IMR-90 (cell line): ENCODE results near the gene PTPN3. TPM values are rescaled to one million over a fixed set of nuclear protein-coding genes. Genes with fewer than 3 reads are reported as not detected.
A peak's percentile ranks its signal among the peaks of the same experiment; 100 is the strongest.

Experiments
- ATAC-seq: fragments of 200-7000 bp; cut with Tn5 transposase; 2 replicates; pipeline ENCODE4 v1.9.1; 2020; ENCODE audit warnings: low read depth, mild to moderate bottlenecking, moderate library complexity
- BruUV-seq: library from RNA; stranded (reverse); fragments of 400-500 nt; replicated peaks from 2 replicates; lab custom pipeline; 2021; lab: Mats Ljungman, UMichigan
- CTCF ChIA-PET: fragments of 300-600 bp; formaldehyde crosslinking; extraction: SDS; loops from one replicate; lab custom pipeline; 2021; ENCODE audit warnings: antibody characterized with exemption; lab: Yijun Ruan, JAX
- POLR2A ChIA-PET: fragments of 300-600 bp; sonication (Branson Sonifier 250); formaldehyde crosslinking; loops from one replicate; lab custom pipeline; 2022; ENCODE audit warnings: antibody characterized with exemption; ENCODE audit not compliant: unreplicated experiment; lab: Charles Lee
- DNase-seq: peaks from one replicate; pipeline ENCODE4 v3.0.0; 2013
- H2AFZ ChIP-seq: replicated peaks from 2 replicates; pipeline ENCODE3; 2013; ENCODE audit warnings: low read length, mild to moderate bottlenecking; ENCODE audit not compliant: poor library complexity
- H2AK5ac ChIP-seq: 2 replicates; pipeline ENCODE4 v1.6.1; 2013; ENCODE audit warnings: low read depth, low read length, inconsistent platforms
- H2AK9ac ChIP-seq: replicated peaks from 2 replicates; pipeline ENCODE3; 2013; ENCODE audit warnings: mild to moderate bottlenecking, low read depth, low read length, moderate library complexity; ENCODE audit not compliant: poor library complexity
- H2BK120ac ChIP-seq: 2 replicates; pipeline ENCODE4 v1.6.1; 2013; ENCODE audit warnings: low read depth, low read length, inconsistent platforms
- H2BK15ac ChIP-seq: 3 replicates; pipeline ENCODE4 v1.6.1; 2013; ENCODE audit warnings: low read depth, low read length, inconsistent platforms
- H2BK20ac ChIP-seq: 2 replicates; pipeline ENCODE4 v1.6.1; 2013; ENCODE audit warnings: low read depth, mild to moderate bottlenecking, inconsistent platforms, low read length, moderate library complexity
- H2BK5ac ChIP-seq: 2 replicates; pipeline ENCODE4 v1.6.1; 2013; ENCODE audit warnings: mild to moderate bottlenecking, low read depth, low read length, inconsistent platforms; ENCODE audit not compliant: poor library complexity, severe bottlenecking
- H3K14ac ChIP-seq: replicated peaks from 2 replicates; pipeline ENCODE4 v1.6.1; 2013; ENCODE audit warnings: low read depth, low read length, inconsistent platforms
- H3K18ac ChIP-seq: 2 replicates; pipeline ENCODE4 v1.6.1; 2013; ENCODE audit warnings: low read depth, low read length, control low read depth
- H3K23ac ChIP-seq: 2 replicates; pipeline ENCODE4 v1.6.1; 2013; ENCODE audit warnings: low read depth, low read length, inconsistent platforms
- H3K27ac ChIP-seq: 2 replicates; pipeline ENCODE4 v1.5.1; 2013; ENCODE audit warnings: mild to moderate bottlenecking, control low read depth, low read length; ENCODE audit not compliant: insufficient read depth
- H3K27me3 ChIP-seq: 2 replicates; pipeline ENCODE4 v1.6.1; 2013; ENCODE audit warnings: low read length; ENCODE audit not compliant: control insufficient read depth, insufficient read depth
- H3K36me3 ChIP-seq: 2 replicates; pipeline ENCODE4 v1.6.1; 2013; ENCODE audit warnings: low read length, mixed read lengths; ENCODE audit not compliant: control insufficient read depth, insufficient read depth
- H3K4ac ChIP-seq: 2 replicates; pipeline ENCODE4 v1.6.1; 2013; ENCODE audit warnings: low read depth, low read length, inconsistent platforms
- H3K4me1 ChIP-seq: 2 replicates; pipeline ENCODE4 v1.6.1; 2013; ENCODE audit warnings: low read length, mixed read lengths; ENCODE audit not compliant: control insufficient read depth, insufficient read depth
- H3K4me2 ChIP-seq: 2 replicates; pipeline ENCODE4 v1.6.1; 2013; ENCODE audit warnings: low read depth, mild to moderate bottlenecking, control low read depth, low read length, moderate library complexity
- H3K4me3 ChIP-seq: 2 replicates; pipeline ENCODE4 v1.5.1; 2013; ENCODE audit warnings: low read depth, mild to moderate bottlenecking, control low read depth, low read length, moderate library complexity; ENCODE audit not compliant: insufficient read depth
- H3K56ac ChIP-seq: 2 replicates; pipeline ENCODE4 v1.6.1; 2013; ENCODE audit warnings: low read length, inconsistent platforms; ENCODE audit not compliant: insufficient read depth; ENCODE audit errors: extremely low read depth
- H3K79me1 ChIP-seq, 2 experiments: 2 replicates each; pipeline ENCODE4 v1.6.1; 2013; ENCODE audit warnings: low read length in 2 of 2, inconsistent platforms in 1 of 2, low read depth in 1 of 2
- H3K9ac ChIP-seq: 2 replicates; pipeline ENCODE4 v1.6.1; 2013; ENCODE audit warnings: low read depth, low read length, control low read depth
- H3K9me1 ChIP-seq: 2 replicates; pipeline ENCODE4 v1.6.1; 2013; ENCODE audit warnings: low read length, inconsistent platforms; ENCODE audit not compliant: insufficient read depth
- H3K9me3 ChIP-seq: 2 replicates; pipeline ENCODE4 v1.6.1; 2013; ENCODE audit warnings: low read length; ENCODE audit not compliant: control insufficient read depth, insufficient read depth
- H4K20me1 ChIP-seq: 2 replicates; pipeline ENCODE4 v1.6.1; 2013; ENCODE audit warnings: low read length, inconsistent platforms; ENCODE audit not compliant: insufficient read depth
- H4K5ac ChIP-seq: 2 replicates; pipeline ENCODE4 v1.6.1; 2013; ENCODE audit warnings: mild to moderate bottlenecking, low read depth, low read length, control low read depth
- H4K8ac ChIP-seq, 2 experiments: 2 replicates each; pipeline ENCODE4 v1.6.1; 2013; ENCODE audit warnings: low read depth in 2 of 2, low read length in 2 of 2, control low read depth in 1 of 2, inconsistent platforms in 1 of 2
- H4K91ac ChIP-seq: 2 replicates; pipeline ENCODE4 v1.6.1; 2013; ENCODE audit warnings: low read depth, low read length, inconsistent platforms; ENCODE audit not compliant: insufficient read depth
- BHLHE40 ChIP-seq: fragments of 150-350 bp; IDR thresholded peaks from 2 replicates; pipeline ENCODE4 v1.6.1; 2016; ENCODE audit warnings: mild to moderate bottlenecking, low read depth, low read length
- CEBPB ChIP-seq: IDR thresholded peaks from 2 replicates; pipeline ENCODE4 v1.6.1; 2012; ENCODE audit warnings: low read depth, low read length, improper control_type of control experiment
- CHD1 ChIP-seq: IDR thresholded peaks from 2 replicates; pipeline ENCODE4 v1.6.1; 2012; ENCODE audit warnings: low read depth, low read length, improper control_type of control experiment
- FOS ChIP-seq: fragments of 150-350 bp; IDR thresholded peaks from 2 replicates; pipeline ENCODE4 v1.6.1; 2016; ENCODE audit warnings: low read depth, low read length
- MAFK ChIP-seq: IDR thresholded peaks from 2 replicates; pipeline ENCODE4 v1.6.1; 2012; ENCODE audit warnings: low read depth, low read length, improper control_type of control experiment
- MAZ ChIP-seq: IDR thresholded peaks from 2 replicates; pipeline ENCODE4 v1.6.1; 2012; ENCODE audit warnings: low read depth, mild to moderate bottlenecking, low read length, improper control_type of control experiment, moderate library complexity, borderline replicate concordance
- MXI1 ChIP-seq: IDR thresholded peaks from 2 replicates; pipeline ENCODE4 v1.6.1; 2012; ENCODE audit warnings: low read depth, mild to moderate bottlenecking, low read length, moderate library complexity, borderline replicate concordance
- NFE2L2 ChIP-seq: fragments of 150-350 bp; IDR thresholded peaks from 2 replicates; pipeline ENCODE4 v1.6.1; 2016; ENCODE audit warnings: low read depth, mild to moderate bottlenecking, low read length
- POLR2A ChIP-seq: IDR thresholded peaks from 2 replicates; pipeline ENCODE4 v1.6.1; 2012; ENCODE audit warnings: mild to moderate bottlenecking, low read depth, low read length
- RAD21 ChIP-seq: IDR thresholded peaks from 2 replicates; pipeline ENCODE4 v1.6.1; 2012; ENCODE audit warnings: low read length, improper control_type of control experiment
- RCOR1 ChIP-seq: IDR thresholded peaks from 2 replicates; pipeline ENCODE4 v1.6.1; 2012; ENCODE audit warnings: mild to moderate bottlenecking, low read length, improper control_type of control experiment; ENCODE audit not compliant: insufficient replicate concordance
- RFX5 ChIP-seq: IDR thresholded peaks from 2 replicates; pipeline ENCODE4 v1.8.0; 2012; ENCODE audit warnings: low read depth, mild to moderate bottlenecking, low read length, moderate library complexity
- SMC3 ChIP-seq: fragments of 150-350 bp; IDR thresholded peaks from 2 replicates; pipeline ENCODE4 v1.6.1; 2016; ENCODE audit warnings: low read depth, mild to moderate bottlenecking, antibody characterized with exemption, low read length, moderate library complexity
- WGBS, 2 experiments: methylation state at CpG; one replicate each; pipeline versions ENCODE4 v1.1.5 to v1.1.7; 2013; ENCODE audit warnings: missing lambda C conversion rate in 2 of 2; ENCODE audit not compliant: insufficient read length in 1 of 2; ENCODE audit errors: extremely low coverage in 2 of 2; 5-methylcytosine and 5-hydroxymethylcytosine counted together
- dilution Hi-C: fragments of 300-500 bp; cut with HindIII; formaldehyde crosslinking; loops from one replicate; pipeline ENCODE4 v1.14.3; 2018; ENCODE audit warnings: low sequenced_read_pairs; ENCODE audit not compliant: unreplicated experiment
- in situ Hi-C: fragments of 300-500 bp; cut with MboI; formaldehyde crosslinking; loops from 3 replicates; pipeline ENCODE4 v1.14.3; 2019; ENCODE audit warnings: low sequenced_read_pairs, inconsistent platforms, mixed read lengths
- intact Hi-C: fragments of 100-400 bp; cut with micrococcal nuclease; formaldehyde crosslinking; loops from 2 replicates; pipeline ENCODE4 v1.10.0; 2022
- polyA plus RNA-seq, 3 experiments: library from polyadenylated mRNA; depleted of rRNA; stranded (reverse); fragments of >200 nt; gene quantifications; 2 replicates each; pipeline ENCODE4 v1.2.3, GENCODE V29; 2012; ENCODE audit warnings: low replicate concordance in 1 of 3
- total RNA-seq: library from RNA; depleted of rRNA; stranded (reverse); fragments of >200 nt; gene quantifications from 2 replicates; pipeline ENCODE4 v1.2.3, GENCODE V29; 2012
- TF ChIP-seq, protein P1 (sequence below): fragments of 150-350 bp; IDR thresholded peaks from 2 replicates; pipeline ENCODE4 v1.6.1; 2017; ENCODE audit warnings: mild to moderate bottlenecking, antibody characterized with exemption, low read length, low read depth
- TF ChIP-seq, protein P2 (sequence below): fragments of 150-350 bp; IDR thresholded peaks from 2 replicates; pipeline ENCODE4 v1.6.1; 2016; ENCODE audit warnings: low read depth, mild to moderate bottlenecking, low read length, moderate library complexity, borderline replicate concordance

PTPN3 gene
- total and polyA plus RNA-seq, 2 of the 4 experiments (the other 2 are of a cell fraction) = 0.72 to 0.89 TPM

- Histone ChIP-seq H2AK9ac (peak overlapping the region; percentile 31), H2AFZ (no peak overlapping the region), H3K23ac (no peak overlapping the region), H3K9ac (no peak overlapping the region), H3K9me1 (0 out of 2 replicates have a peak, but pooled peaks cover 5% of the 10 kb centered on the region), H4K20me1 (no peaks in the 10 kb centered on the region), H3K4me1 (peaks cover 8% of the 10 kb centered on the region; the same call in 1 of the 2 replicates), H4K5ac (no peak overlapping the region), H2BK20ac (no peak overlapping the region), H3K14ac (no peak overlapping the region), H3K56ac (no peak overlapping the region), H3K36me3 (no peaks in the 10 kb centered on the region), H2AK5ac (0 out of 2 replicates have a peak overlapping the region, but pooled peaks have one; percentile 40), H4K91ac (no peak overlapping the region), H3K4ac (no peak overlapping the region), H3K4me3 (no peak overlapping the region), H3K27ac (peak overlapping the region; percentile 48; the same call in 1 of the 2 replicates), H2BK5ac (no peak overlapping the region), H3K27me3 (no peaks in the 10 kb centered on the region; the same call in none of the 2 replicates), H2BK15ac (no peak overlapping the region), H2BK120ac (no peak overlapping the region), H3K18ac (no peak overlapping the region), H3K9me3 (no peaks in the 10 kb centered on the region), H3K79me1 (no peaks in the 10 kb centered on the region), H3K4me2 (no peak overlapping the region), H4K8ac (no peak overlapping the region)
- no TSS peak for BruUV-seq
- CTCF ChIA-PET = interaction anchor here (0.5 to 1.8 kb wide), 4 partner anchors 9 to 97 kb away, joined by 3 to 6 read pairs (median 4); no protein-coding TSS in a partner anchor
- dilution Hi-C loops = no loop called here
- 80% methylated on average over 4 of the region's 12 CpGs; no CpG with 5 or more reads in 1 of the 2 experiments for WGBS, 2 experiments
- POLR2A ChIA-PET = no interaction called here
- ATAC-seq (no peak), DNase-seq (no peak)
- in situ Hi-C loops = no loop called here
- intact Hi-C loops = no loop called here
- no peak for TF ChIP-seq CEBPB
- no peak for TF ChIP-seq BHLHE40
- no peak for TF ChIP-seq CHD1
- TF ChIP-seq RFX5 = no peak
- no peak for TF ChIP-seq MAFK
- no peak for TF ChIP-seq POLR2A
- no peak for TF ChIP-seq MAZ
- TF ChIP-seq RCOR1 = no peak
- no peak for TF ChIP-seq FOS
- no peak for TF ChIP-seq NFE2L2
- TF ChIP-seq, protein P1, sequence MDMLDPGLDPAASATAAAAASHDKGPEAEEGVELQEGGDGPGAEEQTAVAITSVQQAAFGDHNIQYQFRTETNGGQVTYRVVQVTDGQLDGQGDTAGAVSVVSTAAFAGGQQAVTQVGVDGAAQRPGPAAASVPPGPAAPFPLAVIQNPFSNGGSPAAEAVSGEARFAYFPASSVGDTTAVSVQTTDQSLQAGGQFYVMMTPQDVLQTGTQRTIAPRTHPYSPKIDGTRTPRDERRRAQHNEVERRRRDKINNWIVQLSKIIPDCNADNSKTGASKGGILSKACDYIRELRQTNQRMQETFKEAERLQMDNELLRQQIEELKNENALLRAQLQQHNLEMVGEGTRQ = no peak
- TF ChIP-seq MXI1 = no peak
- TF ChIP-seq RAD21 = no peak
- no peak for TF ChIP-seq SMC3
- TF ChIP-seq, protein P2, sequence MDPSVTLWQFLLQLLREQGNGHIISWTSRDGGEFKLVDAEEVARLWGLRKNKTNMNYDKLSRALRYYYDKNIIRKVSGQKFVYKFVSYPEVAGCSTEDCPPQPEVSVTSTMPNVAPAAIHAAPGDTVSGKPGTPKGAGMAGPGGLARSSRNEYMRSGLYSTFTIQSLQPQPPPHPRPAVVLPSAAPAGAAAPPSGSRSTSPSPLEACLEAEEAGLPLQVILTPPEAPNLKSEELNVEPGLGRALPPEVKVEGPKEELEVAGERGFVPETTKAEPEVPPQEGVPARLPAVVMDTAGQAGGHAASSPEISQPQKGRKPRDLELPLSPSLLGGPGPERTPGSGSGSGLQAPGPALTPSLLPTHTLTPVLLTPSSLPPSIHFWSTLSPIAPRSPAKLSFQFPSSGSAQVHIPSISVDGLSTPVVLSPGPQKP = no peak
These were observed 48.9 kb downstream of the PTPN3 start for GRCh38 chr9:109449036-109449798.
